T-cell (primary cell): ENCODE measurements around the gene NELFA. TPM values are rescaled to one million over a fixed set of nuclear protein-coding genes. Genes with fewer than 3 reads are reported as not detected.

ENCODE experiments used
- ATAC-seq, 4 experiments: fragments of 200-7000 bp in 3 of 4; fragments of 150-1000 bp in 1 of 4; cut with Tn5 transposase; replicated peaks in 1 of 4; 1 replicate in 3 of 4; 2 replicates in 1 of 4; pipeline ENCODE4 v1.10.0; 2021; ENCODE audit warnings: moderate library complexity in 3 of 4, mild to moderate bottlenecking in 2 of 4, moderate number of reproducible peaks in 1 of 4
- CTCF ChIA-PET, 2 donors: fragments of 300-600 bp; sonication (Branson Sonifier 250); formaldehyde crosslinking; loops; one replicate each; lab custom pipeline; 2022; ENCODE audit warnings: antibody characterized with exemption in 2 of 2; lab: Charles Lee
- POLR2A ChIA-PET, 2 donors: fragments of 300-600 bp; sonication (Branson Sonifier 250); formaldehyde crosslinking; loops; one replicate each; lab custom pipeline; 2022; ENCODE audit warnings: antibody characterized with exemption in 2 of 2; lab: Charles Lee
- DNase-seq, 35 experiments: peaks; one replicate each; pipeline versions ENCODE4 v3.0.0 to v3.0.0-alpha.2; 2013 to 2023
- H3K27ac ChIP-seq: one replicate; pipeline ENCODE4 v1.5.1; 2013; ENCODE audit warnings: low read length
- H3K27me3 ChIP-seq, 2 experiments: replicated peaks in 1 of 2; 1 replicate in 1 of 2; 2 replicates in 1 of 2; pipeline versions ENCODE4 v1.6.1 to v1.7.0; 2013; ENCODE audit warnings: low read length in 1 of 2, mixed read lengths in 1 of 2; ENCODE audit not compliant: control insufficient read depth in 2 of 2, insufficient read depth in 2 of 2; ENCODE audit errors: extremely low read depth in 1 of 2
- H3K36me3 ChIP-seq, 2 donors: 1 replicate in 1 of 2; 2 replicates in 1 of 2; pipeline versions ENCODE4 v1.6.1 to v1.7.0; 2013; ENCODE audit warnings: low read length in 1 of 2; ENCODE audit not compliant: control insufficient read depth in 2 of 2, insufficient read depth in 1 of 2; ENCODE audit errors: extremely low read depth in 1 of 2
- H3K4me1 ChIP-seq, 2 experiments: 1 replicate in 1 of 2; 2 replicates in 1 of 2; pipeline versions ENCODE4 v1.6.1 to v1.7.0; 2013; ENCODE audit warnings: low read length in 2 of 2, mixed read lengths in 1 of 2; ENCODE audit not compliant: insufficient read depth in 2 of 2, control insufficient read depth in 1 of 2; ENCODE audit errors: extremely low read depth in 1 of 2
- H3K4me3 ChIP-seq, 2 donors: 1 replicate in 1 of 2; 2 replicates in 1 of 2; pipeline versions ENCODE4 v1.5.1 to v1.7.0; 2013; ENCODE audit warnings: mild to moderate bottlenecking in 2 of 2, low read length in 1 of 2, moderate library complexity in 1 of 2; ENCODE audit not compliant: control insufficient read depth in 1 of 2; ENCODE audit errors: extremely low read depth in 1 of 2
- H3K9me3 ChIP-seq: 2 replicates; pipeline ENCODE4 v1.7.0; 2013
- H3K27ac Mint-ChIP-seq, 2 donors: one replicate each; pipeline ENCODE4 v1.8.0; 2020 to 2021; ENCODE audit warnings: mild to moderate bottlenecking in 2 of 2, mixed read lengths in 2 of 2
- H3K27me3 Mint-ChIP-seq, 2 donors: one replicate each; pipeline ENCODE4 v1.8.0; 2021 to 2022; ENCODE audit warnings: mixed read lengths in 2 of 2
- H3K36me3 Mint-ChIP-seq: one replicate; pipeline ENCODE4 v1.8.0; 2021; ENCODE audit warnings: mixed read lengths
- H3K4me1 Mint-ChIP-seq, 3 donors: one replicate each; pipeline ENCODE4 v1.8.0; 2020 to 2022; ENCODE audit warnings: mixed read lengths in 3 of 3, mild to moderate bottlenecking in 1 of 3
- H3K4me3 Mint-ChIP-seq, 3 donors: one replicate each; pipeline ENCODE4 v1.8.0; 2020 to 2022; ENCODE audit warnings: mild to moderate bottlenecking in 3 of 3, mixed read lengths in 3 of 3, moderate library complexity in 3 of 3
- H3K9me3 Mint-ChIP-seq, 3 donors: one replicate each; pipeline ENCODE4 v1.8.0; 2020 to 2022; ENCODE audit warnings: mixed read lengths in 3 of 3
- WGBS: methylation state at CpG from one replicate; pipeline ENCODE4 v1.1.5; 2013; ENCODE audit warnings: missing lambda C conversion rate; ENCODE audit not compliant: insufficient coverage; 5-methylcytosine and 5-hydroxymethylcytosine counted together
- total RNA-seq, 35 experiments: library from RNA in 6 of 35; stranded (reverse) in 6 of 35; fragments of 120-200 nt in 1 of 35; gene quantifications; one replicate each; pipeline versions ENCODE4 v1.2.1 to v1.2.4 and lab custom pipeline; 2013 to 2026

Gene NELFA
- total RNA-seq, 5 donors from 2014 or later (not counting 1 experiment from before 2014, with no cell fraction given) = 40.7 to 55.1 (median 46.2) TPM

- H3K36me3 Mint-ChIP-seq = no peaks in the 10 kb centered on the region
- no peak overlapping the region for H3K27ac Mint-ChIP-seq
- H3K9me3 Mint-ChIP-seq = no peaks in the 10 kb centered on the region
- ChIA-PET POLR2A (interaction anchor here in 1 of 2 donors (0.6 kb wide), 1 partner anchor 775 kb away, joined by 3 read pairs; no protein-coding TSS in a partner anchor), CTCF (no interaction called here)
- no peak overlapping the region for H3K4me3 ChIP-seq
- H3K27ac ChIP-seq = no peak overlapping the region
- H3K4me1 ChIP-seq = peaks cover 8 to 21% of the 10 kb centered on the region in 2 experiments
- peaks cover 3 to 9% (median 4%) of the 10 kb centered on the region in 3 donors for H3K4me1 Mint-ChIP-seq
- no peaks in the 10 kb centered on the region for H3K9me3 ChIP-seq
- peaks cover 10 to 35% of the 10 kb centered on the region in 2 donors for H3K27me3 Mint-ChIP-seq
- no peak for DNase-seq
- H3K4me3 Mint-ChIP-seq = no peak overlapping the region
- ATAC-seq = no peak
- 89% methylated on average over 17 of the region's 18 CpGs for WGBS
- H3K27me3 ChIP-seq = peaks cover 0 to 64% of the 10 kb centered on the region in 2 experiments
- H3K36me3 ChIP-seq = no peaks in the 10 kb centered on the region
Measured at GRCh38 chr4:2044542-2045517, 36.1 kb upstream of the NELFA start.

- H3K27ac Mint-ChIP-seq = no peak overlapping the region
- H3K9me3 Mint-ChIP-seq = no peaks in the 10 kb centered on the region
- CTCF ChIA-PET = no interaction called here
- no peaks in the 10 kb centered on the region for H3K9me3 ChIP-seq
- no peak overlapping the region for H3K27ac ChIP-seq
- ATAC-seq (no peak), DNase-seq (no peak)
- peaks cover 13 to 33% of the 10 kb centered on the region in 2 donors for H3K27me3 Mint-ChIP-seq
- POLR2A ChIA-PET = no interaction called here
- peaks cover 8 to 21% of the 10 kb centered on the region in 2 experiments for H3K4me1 ChIP-seq
- H3K36me3 ChIP-seq = no peaks in the 10 kb centered on the region
- no peaks in the 10 kb centered on the region for H3K36me3 Mint-ChIP-seq
- peaks cover 0 to 68% of the 10 kb centered on the region in 2 experiments for H3K27me3 ChIP-seq
- H3K4me1 Mint-ChIP-seq = peaks cover 3 to 10% (median 8%) of the 10 kb centered on the region in 3 donors
- peak overlapping the region in 2 of 3 donors; percentile 21 to 40 for H3K4me3 Mint-ChIP-seq
- H3K4me3 ChIP-seq = no peak overlapping the region
- 94% methylated on average over 6 of the region's 6 CpGs for WGBS
Measured at GRCh38 chr4:2044119-2044485, 35.3 kb upstream of the NELFA start.

DNA sequence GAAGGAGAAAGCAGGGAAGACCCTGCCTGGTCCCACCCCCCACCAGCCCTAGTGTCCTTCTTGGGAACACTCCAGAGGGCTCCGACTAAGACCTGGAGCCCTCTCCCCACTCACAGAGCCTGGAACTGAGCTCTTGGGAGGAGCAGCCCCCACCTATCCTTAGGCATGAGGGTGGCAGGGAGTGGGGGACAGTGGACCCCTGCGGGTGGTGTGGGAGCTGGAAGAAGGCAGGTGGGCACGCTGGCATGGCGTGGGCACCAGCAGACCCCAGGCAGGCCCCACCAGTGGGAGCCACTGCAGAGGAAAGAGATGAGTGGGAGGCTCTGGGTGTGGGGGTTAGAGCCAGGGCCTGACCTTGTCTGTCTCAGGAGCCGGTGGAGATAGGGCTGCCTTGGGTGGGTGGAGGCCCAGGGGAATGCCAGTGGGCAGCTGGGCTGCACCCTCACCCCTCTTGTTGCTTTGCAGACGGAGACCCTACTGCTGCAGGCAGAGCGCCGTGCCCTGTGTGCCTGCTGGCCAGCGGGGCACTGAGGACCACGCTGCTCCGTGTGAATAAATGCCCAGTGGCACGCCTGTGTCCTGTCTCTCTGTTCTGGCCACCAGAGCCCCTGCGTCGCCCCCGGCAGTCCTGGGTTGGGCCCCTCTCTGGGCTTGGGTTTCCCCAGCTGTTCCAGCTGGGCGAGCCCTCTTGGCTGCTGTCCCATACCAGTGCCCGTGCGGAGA, 34.8 kb upstream of the NELFA start:
- ChIA-PET POLR2A (no interaction called here), CTCF (no interaction called here)
- WGBS = 96% methylated on average over 17 of the region's 18 CpGs
- ATAC-seq = no peak
- Mint-ChIP-seq H3K9me3 (no peaks in the 10 kb centered on the region), H3K27ac (no peak overlapping the region), H3K36me3 (no peaks in the 10 kb centered on the region), H3K27me3 (peaks cover 17 to 36% of the 10 kb centered on the region in 2 donors), H3K4me1 (peaks cover 3 to 10% (median 8%) of the 10 kb centered on the region in 3 donors), H3K4me3 (peak overlapping the region; percentile 40 to 77 (median 69))
- Histone ChIP-seq H3K4me1 (peaks cover 8 to 21% of the 10 kb centered on the region in 2 experiments), H3K9me3 (no peaks in the 10 kb centered on the region), H3K36me3 (no peaks in the 10 kb centered on the region), H3K27ac (no peak overlapping the region), H3K4me3 (no peak overlapping the region), H3K27me3 (peaks cover 2 to 69% of the 10 kb centered on the region in 2 experiments)
- no peak for DNase-seq

GRCh38 chr4:2042947-2043395, 34.2 kb upstream of the NELFA start:
- H3K9me3 Mint-ChIP-seq = no peaks in the 10 kb centered on the region
- peaks cover 3 to 10% (median 8%) of the 10 kb centered on the region in 3 donors for H3K4me1 Mint-ChIP-seq
- H3K27me3 ChIP-seq = peaks cover 2 to 66% of the 10 kb centered on the region in 2 experiments
- no peak overlapping the region for H3K27ac ChIP-seq
- ChIA-PET CTCF (no interaction called here), POLR2A (no interaction called here)
- DNase-seq = no peak
- H3K27ac Mint-ChIP-seq = no peak overlapping the region
- no peak for ATAC-seq
- no peaks in the 10 kb centered on the region for H3K9me3 ChIP-seq
- peaks cover 15 to 30% of the 10 kb centered on the region in 2 donors for H3K27me3 Mint-ChIP-seq
- 96% methylated on average over 4 of the region's 8 CpGs for WGBS
- H3K36me3 Mint-ChIP-seq = no peaks in the 10 kb centered on the region
- peak overlapping the region; percentile 69 to 77 (median 72) for H3K4me3 Mint-ChIP-seq
- H3K4me1 ChIP-seq = peaks cover 8 to 21% of the 10 kb centered on the region in 2 experiments
- H3K4me3 ChIP-seq = peak overlapping the region in 1 of 2 donors; percentile 38
- H3K36me3 ChIP-seq = no peaks in the 10 kb centered on the region

DNA sequence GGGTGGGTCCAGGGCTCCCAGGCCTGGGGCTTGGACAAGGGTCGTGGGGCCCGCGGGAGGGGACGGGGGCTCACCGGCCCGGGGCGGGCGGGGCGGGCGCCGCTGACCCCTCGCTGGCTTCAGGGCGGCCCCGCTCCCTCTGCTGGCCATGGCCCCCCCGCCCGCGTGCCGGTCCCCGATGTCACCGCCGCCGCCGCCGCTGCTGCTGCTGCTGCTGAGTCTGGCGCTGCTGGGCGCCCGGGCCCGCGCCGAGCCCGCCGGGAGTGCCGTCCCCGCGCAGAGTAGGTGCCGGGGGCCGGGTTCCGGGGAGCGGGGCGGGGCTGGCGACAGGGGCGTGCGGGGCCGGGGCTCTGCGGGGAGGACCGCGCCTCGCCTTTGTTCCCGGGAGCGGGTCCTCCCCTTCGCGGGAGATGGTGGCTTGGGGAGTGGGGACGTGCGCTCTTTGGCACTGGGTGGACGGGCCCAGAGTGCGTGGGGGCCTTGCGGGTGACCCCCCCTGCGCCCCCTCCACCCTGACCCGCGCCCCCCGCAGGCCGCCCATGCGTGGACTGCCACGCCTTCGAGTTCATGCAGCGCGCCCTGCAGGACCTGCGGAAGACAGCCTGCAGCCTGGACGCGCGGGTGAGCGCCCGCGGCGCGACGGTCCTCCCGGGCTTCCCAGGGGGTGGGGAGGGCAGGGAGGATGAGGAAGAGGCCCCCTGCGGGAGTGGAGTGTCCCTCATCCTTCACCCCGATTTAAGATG, 33.6 kb upstream of the NELFA start:
- under 1% methylated on average over 53 of the region's 80 CpGs for WGBS
- peak overlapping the region; percentile 69 to 78 (median 77) for H3K4me3 Mint-ChIP-seq
- POLR2A ChIA-PET = no interaction called here
- H3K36me3 Mint-ChIP-seq = no peaks in the 10 kb centered on the region
- DNase-seq (peak in 21 of 35 experiments; percentile 12 to 60 (median 34)), ATAC-seq (peak; percentile 65 to 71 (median 69))
- peaks cover 3 to 10% (median 8%) of the 10 kb centered on the region in 3 donors for H3K4me1 Mint-ChIP-seq
- no peak overlapping the region for H3K27ac Mint-ChIP-seq
- no peaks in the 10 kb centered on the region for H3K9me3 Mint-ChIP-seq
- H3K27me3 Mint-ChIP-seq = peaks cover 15 to 26% of the 10 kb centered on the region in 2 donors
- Histone ChIP-seq H3K4me1 (peaks cover 8 to 21% of the 10 kb centered on the region in 2 experiments), H3K36me3 (no peaks in the 10 kb centered on the region), H3K27ac (no peak overlapping the region), H3K27me3 (peaks cover 2 to 60% of the 10 kb centered on the region in 2 experiments), H3K9me3 (no peaks in the 10 kb centered on the region), H3K4me3 (peak overlapping the region; percentile 38 to 78)
- CTCF ChIA-PET = no interaction called here
